ENCODE measurements around the gene NCBP2L.

Gene NCBP2L

GRCh38 chrX:107777536-107777832 is at the start of gene NCBP2L:
TSS of gene NCBP2L (plus strand) at chrX:107777733. CDS start at chrX:107794221, 16,488 bp downstream.
- H3K4me1 Mint-ChIP-seq (ENCODE audit: low read depth) = peaks cover 14% of the 10 kb centered on the region
- H3K27ac Mint-ChIP-seq = peak within 1 kb of the TSS; percentile 20
- H3K36me3 Mint-ChIP-seq (ENCODE audit: low read depth) = no peaks in the 10 kb centered on the region
- intact Hi-C loops (cut with micrococcal nuclease) = loop anchor here (1.0 to 10.0 kb wide), 3 partner anchors 118 to 753 kb away; no protein-coding TSS in a partner anchor
- H3K27me3 Mint-ChIP-seq = peaks cover 37% of the 10 kb centered on the region
- H3K9me3 Mint-ChIP-seq = no peaks in the 10 kb centered on the region
- H3K4me3 Mint-ChIP-seq = peak within 1 kb of the TSS; percentile 70

- Mint-ChIP-seq H3K9me3 (no peaks in the 10 kb centered on the region), H3K4me3 (no peak overlapping the region), H3K27ac (no peak overlapping the region), H3K4me1 (ENCODE audit: low read depth) (peaks cover 15% of the 10 kb centered on the region), H3K27me3 (peaks cover 6% of the 10 kb centered on the region), H3K36me3 (ENCODE audit: low read depth) (no peaks in the 10 kb centered on the region)
- intact Hi-C loops (cut with micrococcal nuclease) = no loop called here
Measured at GRCh38 chrX:107728371-107729099, 49.0 kb upstream of the NCBP2L start.

- no peak overlapping the region for H3K4me3 Mint-ChIP-seq
- no peaks in the 10 kb centered on the region for H3K36me3 Mint-ChIP-seq (ENCODE audit: low read depth)
- intact Hi-C loops (cut with micrococcal nuclease) = no loop called here
- no peaks in the 10 kb centered on the region for H3K27me3 Mint-ChIP-seq
- peaks cover 23% of the 10 kb centered on the region for H3K4me1 Mint-ChIP-seq (ENCODE audit: low read depth)
- no peak overlapping the region for H3K27ac Mint-ChIP-seq
- no peaks in the 10 kb centered on the region for H3K9me3 Mint-ChIP-seq
Measured at GRCh38 chrX:107729558-107730297, 47.8 kb upstream of the NCBP2L start.

- H3K9me3 Mint-ChIP-seq = no peaks in the 10 kb centered on the region
- no peak overlapping the region for H3K4me3 Mint-ChIP-seq
- intact Hi-C loops (cut with micrococcal nuclease) = no loop called here
- H3K27ac Mint-ChIP-seq = no peak overlapping the region
- H3K27me3 Mint-ChIP-seq = no peaks in the 10 kb centered on the region
- H3K36me3 Mint-ChIP-seq (ENCODE audit: low read depth) = no peaks in the 10 kb centered on the region
- peaks cover 23% of the 10 kb centered on the region for H3K4me1 Mint-ChIP-seq (ENCODE audit: low read depth)
Measured at GRCh38 chrX:107730298-107730655, 47.3 kb upstream of the NCBP2L start.

GRCh38 chrX:107730991-107731766 is 46.4 kb upstream of the NCBP2L start:
- H3K36me3 Mint-ChIP-seq (ENCODE audit: low read depth) = no peaks in the 10 kb centered on the region
- no peak overlapping the region for H3K27ac Mint-ChIP-seq
- H3K27me3 Mint-ChIP-seq = no peaks in the 10 kb centered on the region
- H3K4me3 Mint-ChIP-seq = no peak overlapping the region
- no peaks in the 10 kb centered on the region for H3K9me3 Mint-ChIP-seq
- H3K4me1 Mint-ChIP-seq (ENCODE audit: low read depth) = peaks cover 23% of the 10 kb centered on the region
- intact Hi-C loops (cut with micrococcal nuclease) = no loop called here

GRCh38 chrX:107731831-107732502 is 45.6 kb upstream of the NCBP2L start:
- no peaks in the 10 kb centered on the region for H3K9me3 Mint-ChIP-seq
- H3K4me1 Mint-ChIP-seq (ENCODE audit: low read depth) = peaks cover 23% of the 10 kb centered on the region
- no peak overlapping the region for H3K4me3 Mint-ChIP-seq
- H3K27me3 Mint-ChIP-seq = no peaks in the 10 kb centered on the region
- intact Hi-C loops (cut with micrococcal nuclease) = no loop called here
- H3K27ac Mint-ChIP-seq = peak overlapping the region; percentile 37
- no peaks in the 10 kb centered on the region for H3K36me3 Mint-ChIP-seq (ENCODE audit: low read depth)

- H3K27ac Mint-ChIP-seq = no peak overlapping the region
- H3K36me3 Mint-ChIP-seq (ENCODE audit: low read depth) = no peaks in the 10 kb centered on the region
- no peak overlapping the region for H3K4me3 Mint-ChIP-seq
- H3K4me1 Mint-ChIP-seq (ENCODE audit: low read depth) = peaks cover 23% of the 10 kb centered on the region
- no peaks in the 10 kb centered on the region for H3K9me3 Mint-ChIP-seq
- intact Hi-C loops (cut with micrococcal nuclease) = no loop called here
- H3K27me3 Mint-ChIP-seq = no peaks in the 10 kb centered on the region
Measured at GRCh38 chrX:107733686-107734085, 43.8 kb upstream of the NCBP2L start.

GRCh38 chrX:107734646-107735045 is 42.9 kb upstream of the NCBP2L start:
- H3K9me3 Mint-ChIP-seq = no peaks in the 10 kb centered on the region
- peaks cover 23% of the 10 kb centered on the region for H3K4me1 Mint-ChIP-seq (ENCODE audit: low read depth)
- H3K27me3 Mint-ChIP-seq = peaks cover 3% of the 10 kb centered on the region
- no peak overlapping the region for H3K27ac Mint-ChIP-seq
- H3K4me3 Mint-ChIP-seq = no peak overlapping the region
- intact Hi-C loops (cut with micrococcal nuclease) = no loop called here
- H3K36me3 Mint-ChIP-seq (ENCODE audit: low read depth) = no peaks in the 10 kb centered on the region

GRCh38 chrX:107736781-107737531 is 40.6 kb upstream of the NCBP2L start:
- H3K27ac Mint-ChIP-seq = no peak overlapping the region
- peaks cover 24% of the 10 kb centered on the region for H3K4me1 Mint-ChIP-seq (ENCODE audit: low read depth)
- H3K9me3 Mint-ChIP-seq = no peaks in the 10 kb centered on the region
- intact Hi-C loops (cut with micrococcal nuclease) = no loop called here
- no peak overlapping the region for H3K4me3 Mint-ChIP-seq
- no peaks in the 10 kb centered on the region for H3K36me3 Mint-ChIP-seq (ENCODE audit: low read depth)
- H3K27me3 Mint-ChIP-seq = peaks cover 17% of the 10 kb centered on the region

- no peak overlapping the region for H3K4me3 Mint-ChIP-seq
- H3K27me3 Mint-ChIP-seq = peaks cover 27% of the 10 kb centered on the region
- intact Hi-C loops (cut with micrococcal nuclease) = no loop called here
- no peaks in the 10 kb centered on the region for H3K36me3 Mint-ChIP-seq (ENCODE audit: low read depth)
- no peak overlapping the region for H3K27ac Mint-ChIP-seq
- H3K4me1 Mint-ChIP-seq (ENCODE audit: low read depth) = peaks cover 28% of the 10 kb centered on the region
- no peaks in the 10 kb centered on the region for H3K9me3 Mint-ChIP-seq
Measured at GRCh38 chrX:107738272-107738671, 39.3 kb upstream of the NCBP2L start.

GRCh38 chrX:107738768-107739167 is 38.8 kb upstream of the NCBP2L start:
- Mint-ChIP-seq H3K4me1 (ENCODE audit: low read depth) (peaks cover 23% of the 10 kb centered on the region), H3K27ac (no peak overlapping the region), H3K36me3 (ENCODE audit: low read depth) (no peaks in the 10 kb centered on the region), H3K27me3 (peaks cover 27% of the 10 kb centered on the region), H3K9me3 (no peaks in the 10 kb centered on the region), H3K4me3 (no peak overlapping the region)
- intact Hi-C loops (cut with micrococcal nuclease) = no loop called here

- Mint-ChIP-seq H3K4me1 (ENCODE audit: low read depth) (peaks cover 20% of the 10 kb centered on the region), H3K27me3 (peaks cover 27% of the 10 kb centered on the region)
- intact Hi-C loops (cut with micrococcal nuclease) = no loop called here
Measured at GRCh38 chrX:107739541-107739940, 38.0 kb upstream of the NCBP2L start.

GRCh38 chrX:107741404-107741790 is 36.1 kb upstream of the NCBP2L start:
- Mint-ChIP-seq H3K9me3 (no peaks in the 10 kb centered on the region), H3K4me3 (peak overlapping the region; percentile 44), H3K27ac (peak overlapping the region; percentile 70), H3K4me1 (ENCODE audit: low read depth) (peaks cover 18% of the 10 kb centered on the region), H3K27me3 (peaks cover 27% of the 10 kb centered on the region), H3K36me3 (ENCODE audit: low read depth) (no peaks in the 10 kb centered on the region)
- intact Hi-C loops (cut with micrococcal nuclease) = no loop called here

More at GRCh38 chrX:107739541-107739940, 38.0 kb upstream of the NCBP2L start:
- Mint-ChIP-seq H3K9me3 (no peaks in the 10 kb centered on the region), H3K4me3 (no peak overlapping the region), H3K27ac (no peak overlapping the region), H3K36me3 (ENCODE audit: low read depth) (no peaks in the 10 kb centered on the region)
